Osteoblast (primary cell): ENCODE data around the gene ZFAND5. TPM values are rescaled to one million over a fixed set of nuclear protein-coding genes. Genes with fewer than 3 reads are reported as not detected.
A peak's percentile ranks its signal among the peaks of the same experiment; 100 is the strongest.

Source experiments
- DNase-seq: peaks from one replicate; pipeline ENCODE4 v3.0.0; 2011; ENCODE audit warnings: low spot score, mixed read lengths; ENCODE audit not compliant: insufficient read length; ENCODE audit errors: missing footprints
- H2AFZ ChIP-seq: 2 replicates; pipeline ENCODE4 v1.6.0; 2011; ENCODE audit warnings: mild to moderate bottlenecking, low read length
- H3K27ac ChIP-seq: 2 replicates; pipeline ENCODE4 v1.5.1; 2011; ENCODE audit warnings: mild to moderate bottlenecking, low read depth, low read length, moderate library complexity
- H3K27me3 ChIP-seq: 2 replicates; pipeline ENCODE4 v1.6.0; 2012; ENCODE audit warnings: mild to moderate bottlenecking, control low read depth, inconsistent platforms, low read length, moderate library complexity; ENCODE audit not compliant: insufficient read depth
- H3K36me3 ChIP-seq: 2 replicates; pipeline ENCODE4 v1.5.1; 2011; ENCODE audit warnings: mild to moderate bottlenecking, low read length, control low read depth, moderate library complexity; ENCODE audit not compliant: insufficient read depth
- H3K4me1 ChIP-seq: 2 replicates; pipeline ENCODE4 v1.5.1; 2011; ENCODE audit warnings: mild to moderate bottlenecking, low read length, control low read depth, moderate library complexity; ENCODE audit not compliant: insufficient read depth
- H3K4me2 ChIP-seq: 2 replicates; pipeline ENCODE4 v1.6.0; 2011; ENCODE audit warnings: mild to moderate bottlenecking, low read length; ENCODE audit not compliant: insufficient read depth
- H3K4me3 ChIP-seq: fragments of 200-600 bp; sonication (generic); 3 replicates; pipeline ENCODE4 v1.5.1; 2012; ENCODE audit warnings: mild to moderate bottlenecking, low read length, inconsistent platforms; ENCODE audit not compliant: insufficient read depth
- H3K79me2 ChIP-seq: 2 replicates; pipeline ENCODE4 v1.6.0; 2012; ENCODE audit warnings: mild to moderate bottlenecking, low read length, control low read depth, inconsistent platforms; ENCODE audit not compliant: insufficient read depth
- H3K9me3 ChIP-seq: 2 replicates; pipeline ENCODE4 v1.5.1; 2011; ENCODE audit warnings: low read depth, low read length, control low read depth
- H4K20me1 ChIP-seq: 2 replicates; pipeline ENCODE4 v1.6.0; 2012; ENCODE audit warnings: mild to moderate bottlenecking, low read length, control low read depth; ENCODE audit not compliant: insufficient read depth
- CTCF ChIP-seq: IDR thresholded peaks from 2 replicates; pipeline ENCODE4 v1.5.1; 2011; ENCODE audit warnings: mild to moderate bottlenecking, low read depth, low read length, moderate library complexity; ENCODE audit errors: extremely low read depth
- total RNA-seq: library from RNA; depleted of rRNA; stranded (reverse); fragments of >200 nt; gene quantifications from 2 replicates; pipeline ENCODE4 v1.2.3, GENCODE V29; 2012

Gene ZFAND5
- total RNA-seq, 1 donor: 164 TPM

GRCh38 chr9:72309364-72310133 lies 55.5 kb downstream of the ZFAND5 start:
- no peak overlapping the region for H2AFZ ChIP-seq
- no peaks in the 10 kb centered on the region for H3K27me3 ChIP-seq
- H3K79me2 ChIP-seq: no peaks in the 10 kb centered on the region
- no peak overlapping the region for H3K27ac ChIP-seq
- H4K20me1 ChIP-seq: no peaks in the 10 kb centered on the region
- no peaks in the 10 kb centered on the region for H3K36me3 ChIP-seq
- no peak for TF ChIP-seq CTCF
- no peak overlapping the region for H3K4me3 ChIP-seq
- DNase-seq: no peak
- peaks cover 1% of the 10 kb centered on the region for H3K4me1 ChIP-seq
- H3K4me2 ChIP-seq: no peak overlapping the region
- no peaks in the 10 kb centered on the region for H3K9me3 ChIP-seq

- Histone ChIP-seq H3K27me3 (no peaks in the 10 kb centered on the region), H3K9me3 (no peaks in the 10 kb centered on the region), H3K4me2 (no peak overlapping the region), H4K20me1 (no peaks in the 10 kb centered on the region), H3K4me3 (no peak overlapping the region), H2AFZ (no peak overlapping the region), H3K4me1 (no peaks in the 10 kb centered on the region), H3K36me3 (no peaks in the 10 kb centered on the region), H3K27ac (no peak overlapping the region), H3K79me2 (no peaks in the 10 kb centered on the region)
- no peak for DNase-seq
- no peak for TF ChIP-seq CTCF
Measured at GRCh38 chr9:72306761-72307160, 58.2 kb downstream of the ZFAND5 start.

- peak overlapping the region; percentile 1 for H2AFZ ChIP-seq
- H3K4me3 ChIP-seq: no peak overlapping the region
- no peaks in the 10 kb centered on the region for H4K20me1 ChIP-seq
- H3K4me2 ChIP-seq: peak overlapping the region; percentile 16
- TF ChIP-seq CTCF: no peak
- no peaks in the 10 kb centered on the region for H3K79me2 ChIP-seq
- no peak for DNase-seq
- H3K4me1 ChIP-seq: no peaks in the 10 kb centered on the region
- no peaks in the 10 kb centered on the region for H3K36me3 ChIP-seq
- no peak overlapping the region for H3K27ac ChIP-seq
- no peaks in the 10 kb centered on the region for H3K9me3 ChIP-seq
- H3K27me3 ChIP-seq: no peaks in the 10 kb centered on the region
Measured at GRCh38 chr9:72305707-72306106, 59.3 kb downstream of the ZFAND5 start.

- H3K4me3 ChIP-seq: no peak overlapping the region
Measured at GRCh38 chr9:72305102-72305546, 59.9 kb downstream of the ZFAND5 start.

More at GRCh38 chr9:72305102-72305546, 59.9 kb downstream of the ZFAND5 start:
- no peaks in the 10 kb centered on the region for H3K4me1 ChIP-seq
- H3K27me3 ChIP-seq: no peaks in the 10 kb centered on the region
- no peaks in the 10 kb centered on the region for H4K20me1 ChIP-seq
- H3K36me3 ChIP-seq: no peaks in the 10 kb centered on the region
- TF ChIP-seq CTCF: no peak
- H3K79me2 ChIP-seq: no peaks in the 10 kb centered on the region
- H3K4me2 ChIP-seq: peak overlapping the region; percentile 45
- no peaks in the 10 kb centered on the region for H3K9me3 ChIP-seq
- H3K27ac ChIP-seq: no peak overlapping the region
- H2AFZ ChIP-seq: peak overlapping the region; percentile 1
- no peak for DNase-seq
